GM19238 (cell line): ENCODE results near the gene LHCGR.
"Not testable (repeated sequence)": the region's sequence is repeated elsewhere in the genome, so short reads cannot be mapped to it uniquely, and the experiment has no call there.

Source experiments
- DNase-seq: peaks from one replicate; pipeline ENCODE4 v3.0.0; 2011; ENCODE audit warnings: low spot score; ENCODE audit not compliant: insufficient read length

Gene LHCGR

GRCh38 chr2:48747319-48747718, 8.2 kb downstream of the LHCGR start:
- no peak for DNase-seq

GRCh38 chr2:48739236-48739635, 16.3 kb downstream of the LHCGR start:
- DNase-seq, result not testable (repeated sequence)

GRCh38 chr2:48738806-48739205, 16.7 kb downstream of the LHCGR start:
- no peak for DNase-seq

- no peak for DNase-seq
These were observed 19.3 kb downstream of the LHCGR start for GRCh38 chr2:48736251-48736650.

GRCh38 chr2:48734576-48735303, 20.8 kb downstream of the LHCGR start:
- no peak for DNase-seq

- DNase-seq, result no peak
These were observed 22.4 kb downstream of the LHCGR start for GRCh38 chr2:48733067-48733503.

GRCh38 chr2:48728840-48729239, 26.7 kb downstream of the LHCGR start:
- DNase-seq, result no peak

- DNase-seq, result no peak
These were observed 27.2 kb downstream of the LHCGR start for GRCh38 chr2:48728295-48728694.

GRCh38 chr2:48727560-48727959, 28.0 kb downstream of the LHCGR start:
- no peak for DNase-seq

GRCh38 chr2:48725696-48726494, 29.6 kb downstream of the LHCGR start:
- no peak for DNase-seq

GRCh38 chr2:48724278-48724677, 31.2 kb downstream of the LHCGR start:
- no peak for DNase-seq

- no peak for DNase-seq
These were observed 32.4 kb downstream of the LHCGR start for GRCh38 chr2:48723129-48723528.

- DNase-seq, result no peak
These were observed 33.1 kb downstream of the LHCGR start for GRCh38 chr2:48722391-48722790.

- DNase-seq, result no peak
These were observed 34.4 kb downstream of the LHCGR start for GRCh38 chr2:48721158-48721557.

- no peak for DNase-seq
These were observed 35.9 kb downstream of the LHCGR start for GRCh38 chr2:48719480-48720177.

- no peak for DNase-seq
These were observed 37.7 kb downstream of the LHCGR start for GRCh38 chr2:48717846-48718245.

- DNase-seq, result no peak
These were observed 39.6 kb downstream of the LHCGR start for GRCh38 chr2:48715956-48716355.

GRCh38 chr2:48715042-48715899, 40.3 kb downstream of the LHCGR start:
- no peak for DNase-seq

- no peak for DNase-seq
These were observed 41.3 kb downstream of the LHCGR start for GRCh38 chr2:48714245-48714644.

- no peak for DNase-seq
These were observed 41.9 kb downstream of the LHCGR start for GRCh38 chr2:48713647-48714046.

GRCh38 chr2:48712151-48712550, 43.4 kb downstream of the LHCGR start:
- no peak for DNase-seq
